Measurements from ENCODE around the gene DCTN2.

GRCh38 chr12:57550641-57551549, 3.9 kb upstream of the DCTN2 start:
- TF ChIP-seq EGR1 (IDR thresholded peaks at IDR 0.05) (no peak), EP300 (IDR thresholded peaks at IDR 0.05; ENCODE audit: borderline replicate concordance) (no peak), CREB1 (IDR thresholded peaks at IDR 0.05; ENCODE audit: low read depth) (no peak), TAF1 (IDR thresholded peaks at IDR 0.05; ENCODE audit: low read depth) (no peak), MAX (IDR thresholded peaks at IDR 0.05) (no peak), CEBPB (IDR thresholded peaks at IDR 0.05) (no peak), ZBTB7A (IDR thresholded peaks at IDR 0.05; ENCODE audit: low read depth) (no peak), REST (IDR thresholded peaks at IDR 0.05; ENCODE audit: low read depth) (no peak), TCF12 (IDR thresholded peaks at IDR 0.05; ENCODE audit: low read depth) (no peak)
- TF ChIP-seq, protein P1, sequence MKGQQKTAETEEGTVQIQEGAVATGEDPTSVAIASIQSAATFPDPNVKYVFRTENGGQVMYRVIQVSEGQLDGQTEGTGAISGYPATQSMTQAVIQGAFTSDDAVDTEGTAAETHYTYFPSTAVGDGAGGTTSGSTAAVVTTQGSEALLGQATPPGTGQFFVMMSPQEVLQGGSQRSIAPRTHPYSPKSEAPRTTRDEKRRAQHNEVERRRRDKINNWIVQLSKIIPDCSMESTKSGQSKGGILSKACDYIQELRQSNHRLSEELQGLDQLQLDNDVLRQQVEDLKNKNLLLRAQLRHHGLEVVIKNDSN (IDR thresholded peaks at IDR 0.05) = no peak
